Suprapubic skin (tissue), 4 donors: Measurements from ENCODE around the gene RPP14.

Experiments used
- POLR2A ChIP-seq, 2 donors: fragments of 450-650 bp; IDR thresholded peaks; one replicate each; pipeline ENCODE4 v1.6.1; 2017; ENCODE audit warnings: antibody characterized with exemption in 2 of 2, mild to moderate bottlenecking in 2 of 2, moderate library complexity in 2 of 2
- POLR2AphosphoS5 ChIP-seq, 3 donors: sonication (generic); formaldehyde crosslinking; IDR thresholded peaks; one replicate each; pipeline ENCODE4 v1.6.1; 2017; ENCODE audit warnings: antibody characterized with exemption in 3 of 3

GRCh38 chr3:58299075-58299474, 7.0 kb upstream of the RPP14 start:
- TF ChIP-seq POLR2A (IDR thresholded peaks at IDR 0.05) (no peak), POLR2AphosphoS5 (IDR thresholded peaks at IDR 0.05) (no peak)
